ENCODE data around the gene PLPPR3.

The PLPPR3 gene

DNA sequence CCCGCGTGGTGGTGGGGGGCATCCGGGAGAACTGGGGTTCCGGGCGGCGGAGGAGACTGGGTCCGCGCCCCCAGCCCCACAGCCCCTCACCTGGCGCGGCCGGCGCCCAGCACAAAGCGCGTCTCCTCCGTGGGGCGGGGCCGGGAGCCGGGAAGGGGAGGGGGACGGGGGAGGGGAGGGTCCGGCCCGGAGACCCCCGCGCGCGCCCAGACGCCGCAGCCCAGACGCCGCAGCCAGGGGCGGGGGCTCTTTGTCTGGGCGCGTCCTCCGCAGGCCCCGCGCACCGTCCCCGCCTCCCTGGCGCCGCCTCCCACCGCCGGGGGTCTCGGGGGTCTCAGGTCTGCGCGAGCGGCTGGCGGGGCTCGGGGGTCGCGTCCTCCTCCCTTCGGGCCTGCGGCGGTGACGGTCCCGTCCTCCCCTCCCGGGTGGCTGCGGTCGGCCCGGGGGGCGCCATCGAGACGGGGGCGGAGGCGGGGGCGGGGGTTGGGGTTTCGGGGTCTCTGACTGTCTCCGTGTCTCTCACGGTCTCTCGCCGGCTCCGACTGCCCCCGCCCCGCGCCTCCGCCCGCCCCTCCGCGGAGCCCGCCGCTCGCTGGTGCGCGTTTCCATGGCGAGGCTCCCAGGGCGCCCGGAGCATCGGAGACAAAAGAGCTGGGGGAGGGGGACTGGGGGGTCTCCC is at the start of gene PLPPR3:
PLPPR3 (minus strand) TSS at position 131 of the 679 bp plus-strand sequence. CDS start 396 bp downstream, outside the sequence.
- no peak for TF ChIP-seq CTCF (IDR thresholded peaks at IDR 0.05; ENCODE audit: insufficient read depth, low read depth, low read length, missing control alignments)
- no peak for DNase-seq (ENCODE audit: low read depth)
- H3K4me3 ChIP-seq (ENCODE audit: low read length), result no peak within 1 kb of the TSS

DNA sequence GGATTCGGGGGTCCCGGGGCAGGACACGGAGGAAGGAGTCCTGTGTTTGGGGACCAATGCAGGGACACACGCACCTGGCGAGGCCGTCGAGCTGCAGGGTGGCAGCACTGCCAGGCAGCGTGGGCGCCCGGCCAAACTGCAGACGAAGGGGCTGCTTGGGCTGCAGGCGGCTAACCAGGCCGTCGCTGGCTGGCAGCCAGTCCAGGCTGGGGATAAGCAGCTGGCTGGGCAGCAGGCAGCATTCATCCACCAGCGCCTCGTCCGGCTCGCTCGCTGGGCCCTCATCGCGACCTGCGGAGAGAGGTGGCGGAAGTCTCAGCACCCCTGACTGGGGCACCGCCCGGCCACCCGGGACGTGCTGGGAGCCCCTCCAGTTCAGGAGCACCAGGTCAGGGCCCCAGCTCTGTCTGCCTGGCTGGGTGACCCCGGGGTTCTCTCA is 49.2 kb upstream of the PLPPR3 start:
- TF ChIP-seq CTCF (IDR thresholded peaks at IDR 0.05; ENCODE audit: insufficient read depth, low read depth, low read length, missing control alignments), result no peak
- H3K4me3 ChIP-seq (ENCODE audit: low read length), result no peak overlapping the region
- DNase-seq (ENCODE audit: low read depth), result no peak

- no peak overlapping the region for H3K4me3 ChIP-seq (ENCODE audit: low read length)
- no peak for TF ChIP-seq CTCF (IDR thresholded peaks at IDR 0.05; ENCODE audit: insufficient read depth, low read depth, low read length, missing control alignments)
- DNase-seq (ENCODE audit: low read depth), result no peak
Observed at GRCh38 chr19:870314-870713, 48.6 kb upstream of the PLPPR3 start.

GRCh38 chr19:869245-870177 is 47.8 kb upstream of the PLPPR3 start:
- H3K4me3 ChIP-seq (ENCODE audit: low read length), result no peak overlapping the region
- no peak for TF ChIP-seq CTCF (IDR thresholded peaks at IDR 0.05; ENCODE audit: insufficient read depth, low read depth, low read length, missing control alignments)
- peak; percentile 83 for DNase-seq (ENCODE audit: low read depth)

DNA sequence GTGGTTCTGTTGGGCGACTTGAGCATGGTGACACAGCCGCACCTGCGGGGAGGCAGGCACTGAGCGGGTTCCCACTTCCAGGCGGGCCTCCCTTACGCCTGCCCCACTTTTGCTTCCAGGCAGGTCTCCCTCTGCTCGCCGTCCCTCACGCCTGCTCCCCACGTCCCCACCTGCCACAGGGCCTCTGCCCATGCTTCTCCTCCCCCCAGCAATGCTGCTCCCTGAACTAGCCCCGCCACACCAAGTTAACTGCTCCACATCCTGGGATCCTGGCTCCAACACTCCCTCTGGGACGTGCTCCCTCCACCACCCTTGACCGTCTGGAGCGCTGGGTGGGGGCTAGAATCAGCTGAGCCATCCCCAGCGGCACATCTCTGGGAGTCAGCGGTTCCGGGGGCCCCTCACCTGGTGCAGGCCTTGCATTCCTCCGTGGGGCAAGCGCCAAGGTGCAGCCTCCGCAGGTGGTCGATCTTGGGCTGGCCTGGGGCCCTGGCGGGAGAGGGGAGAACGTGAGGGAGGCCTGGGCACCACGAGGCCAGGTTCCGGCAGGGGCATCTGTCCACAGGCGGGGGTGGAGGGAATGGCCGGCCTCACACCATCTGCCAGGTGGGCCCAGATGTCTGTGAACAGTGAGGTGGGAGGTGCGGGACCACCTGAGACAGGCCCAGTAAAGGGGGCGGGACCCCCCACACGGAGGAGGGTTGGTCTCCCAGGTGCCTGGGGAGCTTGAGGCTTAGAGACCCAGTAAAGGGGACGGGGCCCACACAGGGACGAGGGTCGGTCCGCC is 46.9 kb upstream of the PLPPR3 start:
- no peak for DNase-seq (ENCODE audit: low read depth)
- TF ChIP-seq CTCF (IDR thresholded peaks at IDR 0.05; ENCODE audit: insufficient read depth, low read depth, low read length, missing control alignments), result no peak
- no peak overlapping the region for H3K4me3 ChIP-seq (ENCODE audit: low read length)

DNA sequence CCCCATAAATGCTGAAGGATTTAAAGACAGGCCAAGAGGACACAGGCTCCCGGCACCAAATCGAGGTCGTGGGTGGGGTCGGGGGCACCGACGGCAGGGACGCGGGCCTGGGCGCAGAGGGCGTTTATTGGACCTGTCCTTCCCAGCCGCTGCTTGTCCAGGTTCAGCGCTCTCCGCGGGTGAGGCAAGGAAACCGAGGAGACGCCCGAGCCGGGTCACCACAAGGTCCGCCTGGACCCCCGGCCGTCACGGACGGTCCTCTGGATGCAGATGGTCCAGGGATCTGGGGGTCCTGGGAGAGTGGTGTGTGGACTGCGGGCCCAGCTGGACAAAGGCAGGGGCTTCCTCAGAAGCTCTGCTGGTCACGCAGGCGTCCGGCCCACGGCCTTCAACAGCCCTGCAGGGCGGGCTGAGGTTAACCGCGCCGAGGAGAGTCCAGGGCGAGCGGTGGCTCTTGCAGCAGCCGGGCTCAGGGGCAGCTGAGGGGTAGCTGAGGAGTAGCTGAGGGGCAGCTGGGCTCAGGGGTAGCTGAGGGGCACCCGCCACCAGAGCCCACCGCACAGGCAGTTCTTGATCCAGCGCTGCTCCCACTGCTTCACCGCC is 46.2 kb upstream of the PLPPR3 start:
- DNase-seq (ENCODE audit: low read depth), result no peak
- TF ChIP-seq CTCF (IDR thresholded peaks at IDR 0.05; ENCODE audit: insufficient read depth, low read depth, low read length, missing control alignments), result no peak
- H3K4me3 ChIP-seq (ENCODE audit: low read length), result no peak overlapping the region
